NCI-H774 (cell line): ENCODE measurements around the gene SAXO2.
"Not testable (repeated sequence)": the region's sequence is repeated elsewhere in the genome, so short reads cannot be mapped to it uniquely, and the experiment has no call there.

ENCODE experiments used
- DNase-seq: peaks from one replicate; lab custom pipeline; 2025; lab: John Stamatoyannopoulos, UW

The SAXO2 gene

DNA sequence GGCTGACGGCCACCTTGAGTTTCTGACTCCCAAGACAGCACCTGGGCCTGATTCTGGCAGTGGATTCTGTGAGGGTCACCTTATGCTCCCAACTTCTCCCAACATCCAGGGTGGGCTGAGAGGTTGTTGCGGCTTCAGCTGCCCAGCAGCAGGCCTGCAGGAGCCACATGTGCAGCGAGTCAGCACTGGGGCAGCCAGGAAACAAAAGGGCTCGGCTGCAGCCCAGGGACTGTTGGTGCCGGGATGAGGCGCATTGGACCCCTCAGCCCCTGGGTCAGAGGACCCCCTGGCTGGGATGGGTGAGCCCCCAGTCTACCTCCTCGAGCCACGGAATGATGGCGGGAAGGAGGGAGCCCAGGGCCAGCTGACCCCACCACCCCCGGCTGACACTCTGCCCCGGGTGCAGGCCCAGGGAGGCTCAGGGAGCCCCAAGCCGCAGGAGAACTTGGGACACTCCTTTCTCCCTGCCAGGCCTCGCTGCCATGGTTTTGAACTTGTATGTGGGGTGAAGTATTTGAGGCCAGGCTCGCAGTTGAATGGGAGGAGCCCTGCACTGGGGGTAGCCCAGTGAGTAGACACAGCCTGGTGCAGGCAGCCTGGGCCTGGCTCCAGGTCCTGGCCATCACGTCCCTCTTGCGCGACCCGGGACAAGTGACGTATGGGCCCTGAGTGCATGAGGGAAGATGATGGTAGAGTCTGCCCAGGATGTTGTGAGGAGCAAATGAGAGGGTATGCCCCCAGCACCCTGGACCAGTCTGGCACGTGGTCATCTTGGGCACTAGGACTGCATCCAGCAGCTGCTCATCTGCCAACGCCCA, 51.5 kb downstream of the SAXO2 start:
- DNase-seq, result not testable (repeated sequence)

DNA sequence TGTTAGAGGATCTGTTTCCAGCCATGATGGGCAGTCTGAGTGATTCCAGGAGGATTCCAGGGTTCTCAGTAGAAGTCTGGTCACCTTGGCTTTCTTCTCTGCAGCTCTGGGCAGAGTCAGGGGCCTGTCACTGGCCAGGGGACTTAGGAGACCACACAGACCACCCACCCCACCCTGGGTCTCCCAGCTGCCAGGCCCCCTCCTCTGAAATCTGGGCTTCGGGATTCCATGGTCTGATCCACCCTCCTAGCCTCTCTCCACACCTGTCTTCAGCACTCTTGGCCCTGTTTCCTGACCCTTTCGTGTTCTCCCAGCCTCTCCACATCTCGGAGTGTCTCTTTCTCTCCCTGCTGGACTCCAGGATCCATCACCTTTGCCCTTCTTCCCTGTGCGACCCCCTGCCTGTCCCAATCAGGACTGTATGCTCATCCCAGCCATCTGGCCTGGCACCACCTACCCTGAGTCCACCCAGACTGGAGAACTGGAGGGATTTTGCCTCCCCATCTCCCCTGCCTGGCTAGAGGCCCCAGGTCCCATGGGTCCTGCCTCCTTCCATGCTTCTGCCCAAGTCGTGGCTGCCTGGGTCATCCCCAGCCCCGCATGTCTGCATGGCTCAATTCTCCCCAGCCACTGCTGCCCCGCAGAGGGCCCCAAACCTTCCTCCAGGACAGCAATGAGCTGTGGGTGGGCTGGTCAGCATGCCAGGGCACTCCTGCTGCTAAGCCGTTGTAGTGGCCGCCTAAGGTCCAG, 52.3 kb downstream of the SAXO2 start:
- DNase-seq, result no peak

DNA sequence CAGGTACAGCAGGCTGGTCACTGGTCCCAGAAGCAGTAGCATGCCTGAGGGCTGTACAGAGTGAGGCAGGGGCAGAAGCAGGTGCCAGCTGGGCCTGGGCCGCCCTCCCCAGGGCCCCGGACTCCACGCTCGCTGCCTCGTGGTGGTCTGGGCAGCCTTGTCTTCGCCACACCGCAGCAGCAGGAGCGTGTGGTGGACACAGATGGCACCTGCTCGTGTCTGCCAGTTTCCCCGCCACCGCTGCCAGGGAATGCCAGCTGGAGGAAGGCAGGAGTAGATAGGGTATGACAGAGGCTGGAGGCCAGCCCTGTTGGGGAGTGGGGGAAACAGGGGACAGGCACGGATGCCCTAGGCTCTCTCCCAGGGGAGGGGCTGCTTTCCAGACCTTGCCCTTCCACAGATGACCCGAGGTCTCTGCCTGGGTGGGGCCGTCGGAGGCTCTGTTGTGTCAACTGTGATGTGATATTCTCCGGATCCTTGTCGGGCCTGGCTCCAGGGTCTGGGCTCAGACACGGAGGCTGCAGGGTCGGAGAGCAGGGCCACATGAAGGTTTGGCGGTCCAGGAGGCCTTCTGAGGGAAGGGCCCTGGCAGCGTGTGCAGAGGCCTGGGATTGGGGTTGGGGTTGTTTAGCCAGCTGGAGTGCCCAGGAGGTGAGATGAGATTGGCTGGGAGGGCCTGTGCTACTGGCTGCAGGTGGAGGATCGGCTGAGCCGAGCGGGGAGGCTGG, 53.1 kb downstream of the SAXO2 start:
- no peak for DNase-seq

DNA sequence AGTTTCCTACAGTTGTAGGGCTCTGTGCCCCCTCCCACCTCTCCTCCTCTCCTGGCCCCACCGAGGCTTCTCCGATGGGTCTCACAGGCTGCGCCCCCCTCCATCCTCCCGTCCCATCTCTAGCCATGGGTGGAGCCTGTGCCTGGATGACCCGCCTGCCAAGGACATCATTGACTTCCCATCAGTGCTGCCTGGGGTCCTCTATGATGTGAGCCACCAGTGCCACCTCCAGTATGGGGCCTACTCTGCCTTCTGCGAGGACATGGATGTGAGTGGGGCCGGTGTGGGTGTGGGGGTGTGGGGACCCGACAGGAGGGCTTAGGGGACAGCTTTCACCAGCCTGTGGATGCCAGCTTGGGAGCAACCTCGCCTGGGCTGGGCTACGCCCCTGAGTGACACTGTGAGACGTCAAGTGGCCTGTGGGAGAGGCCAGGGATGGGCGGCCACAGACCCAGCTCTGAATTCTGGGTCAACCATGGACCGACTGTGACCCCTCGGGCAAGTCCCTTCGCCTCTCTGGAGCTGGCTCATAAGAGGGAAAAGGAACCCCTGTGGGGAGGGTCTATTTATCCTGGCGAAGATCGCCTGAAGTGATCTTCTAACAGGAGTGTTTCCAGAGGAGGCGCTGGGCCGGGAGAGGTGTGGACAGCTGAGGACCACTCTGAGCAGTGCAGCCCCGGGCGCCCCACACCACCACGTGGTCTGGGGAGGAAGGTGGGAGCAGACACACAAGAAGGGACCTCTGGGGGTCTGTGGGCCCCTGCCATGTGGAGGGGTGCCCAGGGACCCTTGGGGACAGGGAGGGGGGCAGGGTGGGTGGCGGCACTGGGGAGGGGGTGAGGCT, 53.9 kb downstream of the SAXO2 start:
- not testable (repeated sequence) for DNase-seq

DNA sequence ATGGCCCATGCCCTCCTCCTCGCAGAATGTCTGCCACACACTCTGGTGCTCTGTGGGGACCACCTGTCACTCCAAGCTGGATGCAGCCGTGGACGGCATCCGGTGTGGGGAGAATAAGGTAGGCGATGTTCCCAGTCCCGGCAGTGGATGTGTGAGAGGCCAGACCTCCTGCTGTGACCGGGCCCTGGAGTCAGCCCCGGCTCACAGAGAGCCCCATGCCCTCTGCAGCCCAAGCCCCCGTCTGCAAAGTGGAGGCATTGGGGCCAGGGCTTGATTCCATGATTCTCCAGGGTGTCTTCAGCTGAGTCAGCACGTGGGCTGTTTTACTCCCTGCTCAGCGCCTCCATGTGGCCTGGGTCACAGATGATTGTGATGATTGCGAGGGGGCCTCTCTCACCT, 54.5 kb downstream of the SAXO2 start:
- DNase-seq, result no peak

DNA sequence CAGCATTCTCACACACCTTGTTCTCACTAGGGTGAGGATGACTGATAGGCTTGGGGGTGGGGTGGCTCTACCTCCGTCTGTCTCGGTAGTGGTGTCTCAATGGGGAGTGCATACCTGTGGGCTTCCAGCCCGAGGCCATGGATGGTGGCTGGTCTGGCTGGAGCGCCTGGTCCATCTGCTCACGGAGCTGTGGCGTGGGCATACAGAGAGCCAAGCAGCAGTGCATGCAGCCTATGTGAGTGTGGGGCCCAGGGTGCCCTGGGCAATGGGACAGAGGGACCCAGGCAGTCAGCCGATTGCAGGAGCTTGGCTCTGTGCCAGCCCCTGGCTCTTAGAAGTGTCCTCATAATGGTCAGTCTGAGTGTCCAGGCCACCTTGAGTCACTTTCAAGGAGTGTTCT, 54.9 kb downstream of the SAXO2 start:
- DNase-seq, result not testable (repeated sequence)

DNA sequence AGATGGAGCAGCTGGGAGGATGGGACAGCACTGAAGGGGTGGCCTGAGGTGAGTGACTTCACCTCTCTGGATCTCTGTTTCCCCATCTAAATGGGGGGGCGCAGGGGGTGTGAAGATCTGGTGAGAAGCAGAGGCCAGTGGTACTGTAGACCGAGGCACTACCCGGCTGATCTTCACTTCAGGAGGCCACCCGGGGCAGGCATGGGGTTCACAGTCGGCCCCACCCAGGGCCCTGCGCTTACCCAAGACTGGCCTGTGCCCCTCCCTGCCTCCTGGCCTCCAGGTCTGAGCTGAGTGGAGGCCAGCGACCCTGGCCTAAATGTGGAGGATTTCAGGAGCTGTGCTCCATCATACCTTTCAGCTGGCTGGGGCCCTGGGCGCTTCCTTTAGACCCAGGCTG, 55.7 kb downstream of the SAXO2 start:
- DNase-seq, result not testable (repeated sequence)

DNA sequence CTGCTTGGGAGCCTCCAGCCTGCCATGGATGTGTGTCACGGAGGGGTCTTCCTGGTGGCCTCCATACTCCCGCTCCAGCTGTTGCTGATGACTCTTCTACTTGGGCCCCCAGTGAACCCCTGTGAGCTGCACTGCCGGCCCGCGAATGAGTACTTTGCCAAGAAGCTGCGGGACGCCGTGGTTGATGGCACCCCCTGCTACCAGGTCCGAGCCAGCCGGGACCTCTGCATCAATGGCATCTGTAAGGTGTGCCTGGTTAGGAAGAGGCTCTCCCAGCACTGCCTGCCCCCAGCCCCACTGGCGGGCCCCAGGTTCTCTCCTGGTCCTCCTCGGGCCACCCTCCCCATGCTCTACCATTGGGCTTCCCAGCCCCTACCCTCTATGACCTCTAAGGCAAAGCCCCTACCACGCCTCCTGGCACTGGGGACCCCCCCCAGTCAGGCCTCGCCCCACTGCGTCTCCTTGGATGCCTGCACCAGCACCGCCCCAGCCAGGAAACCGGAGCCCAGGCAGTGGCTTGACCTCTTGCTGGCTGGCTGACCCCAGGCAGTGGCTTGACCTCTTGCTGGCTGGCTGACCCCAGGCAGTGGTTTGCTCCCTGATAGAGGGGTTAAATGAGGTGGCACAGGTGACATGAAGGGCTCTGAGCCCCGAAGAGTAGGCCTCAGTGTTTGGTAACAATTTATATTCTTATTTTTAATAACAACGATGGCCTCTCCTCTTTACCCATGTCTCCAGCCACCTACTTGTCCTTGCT, 57.1 kb downstream of the SAXO2 start:
- not testable (repeated sequence) for DNase-seq

DNA sequence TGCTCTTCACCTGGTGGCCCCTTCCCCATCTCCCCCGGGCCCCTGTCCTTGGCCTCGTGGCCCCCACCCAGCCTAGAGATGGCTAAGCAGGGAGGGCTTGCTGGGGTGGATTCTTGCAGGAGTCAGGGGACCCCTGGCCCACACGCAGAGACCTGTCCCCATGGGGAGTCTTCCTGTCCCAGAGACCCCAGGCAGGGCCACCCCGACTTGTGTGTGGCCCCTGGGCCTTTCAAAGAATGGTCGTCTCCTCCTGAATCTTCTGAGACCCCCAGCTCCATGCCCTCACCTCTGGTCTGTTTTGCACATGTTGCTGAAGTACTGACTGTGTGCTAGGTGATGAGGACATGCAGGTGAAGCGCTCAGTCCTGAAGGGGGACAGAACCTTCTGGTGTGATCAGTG, 58.2 kb downstream of the SAXO2 start:
- DNase-seq, result not testable (repeated sequence)

DNA sequence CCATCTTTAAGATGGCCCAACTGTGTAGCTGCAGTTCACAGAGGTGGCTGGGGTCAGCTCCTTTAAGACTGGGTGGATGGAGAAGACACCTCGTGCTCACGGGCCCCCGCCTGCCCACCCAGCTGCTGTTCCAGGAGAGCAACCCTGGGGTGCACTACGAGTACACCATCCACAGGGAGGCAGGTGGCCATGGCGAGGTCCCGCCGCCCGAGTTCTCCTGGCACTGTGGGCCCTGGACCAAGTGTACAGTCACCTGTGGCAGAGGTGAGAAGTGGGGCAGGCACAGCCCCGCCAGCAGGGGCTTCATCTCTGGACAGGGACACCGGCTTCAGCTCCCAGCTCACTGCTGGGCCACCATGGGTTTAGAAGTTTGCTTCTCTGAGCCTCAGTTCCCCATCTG, 59.9 kb downstream of the SAXO2 start:
- not testable (repeated sequence) for DNase-seq

DNA sequence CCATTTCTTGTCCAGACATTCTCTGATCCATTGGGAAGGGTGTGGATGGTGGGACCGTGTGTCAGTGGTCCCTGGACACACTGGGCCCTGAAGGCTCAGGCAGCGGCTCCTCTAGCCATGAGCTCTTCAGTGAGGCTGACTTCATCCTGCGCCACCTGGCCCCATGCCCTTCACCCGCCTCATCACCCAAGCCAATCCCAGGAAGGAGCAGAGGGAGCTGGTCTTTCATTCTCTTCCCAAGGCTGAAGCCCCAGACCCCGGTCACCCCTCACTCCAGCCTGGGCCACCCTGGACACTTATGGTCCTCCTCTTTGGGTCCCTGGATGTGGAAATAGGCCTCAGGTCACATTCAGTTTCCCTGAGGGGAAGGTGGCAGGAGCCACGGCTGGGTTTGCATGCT, 62.2 kb downstream of the SAXO2 start:
- DNase-seq, result not testable (repeated sequence)

DNA sequence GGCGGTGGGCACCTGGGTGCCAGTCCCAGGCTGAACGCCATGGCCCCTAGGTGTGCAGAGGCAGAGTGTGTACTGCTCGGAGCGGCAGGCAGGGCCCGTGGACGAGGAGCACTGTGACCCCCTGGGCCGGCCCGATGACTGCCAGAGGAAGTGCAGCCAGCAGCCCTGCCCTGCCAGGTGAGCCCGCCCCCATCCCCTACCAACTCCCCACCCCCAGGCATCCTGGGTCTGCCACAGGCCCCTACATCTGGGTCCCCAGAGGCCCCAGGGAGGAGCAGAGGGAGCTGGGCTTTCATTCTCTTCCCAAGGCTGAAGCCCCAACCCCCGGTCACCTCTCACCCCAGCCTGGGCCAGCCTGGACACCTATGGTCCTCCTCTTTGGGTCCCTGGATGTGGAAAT, 63.0 kb downstream of the SAXO2 start:
- not testable (repeated sequence) for DNase-seq

DNA sequence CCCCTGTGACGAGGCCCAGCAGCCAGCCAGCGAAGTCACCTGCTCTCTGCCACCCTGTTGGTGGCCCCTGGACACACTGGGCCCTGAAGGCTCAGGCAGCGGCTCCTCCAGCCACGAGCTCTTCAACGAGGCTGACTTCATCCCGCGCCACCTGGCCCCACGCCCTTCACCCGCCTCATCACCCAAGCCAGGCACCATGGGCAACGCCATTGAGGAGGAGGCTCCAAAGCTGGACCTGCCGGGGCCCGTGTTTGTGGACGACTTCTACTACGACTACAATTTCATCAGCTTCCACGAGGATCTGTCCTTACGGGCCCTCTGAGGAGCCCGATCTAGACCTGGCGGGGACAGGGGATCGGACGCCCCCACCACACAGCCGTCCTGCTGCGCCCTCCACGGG, 64.3 kb downstream of the SAXO2 start:
- DNase-seq, result not testable (repeated sequence)

DNA sequence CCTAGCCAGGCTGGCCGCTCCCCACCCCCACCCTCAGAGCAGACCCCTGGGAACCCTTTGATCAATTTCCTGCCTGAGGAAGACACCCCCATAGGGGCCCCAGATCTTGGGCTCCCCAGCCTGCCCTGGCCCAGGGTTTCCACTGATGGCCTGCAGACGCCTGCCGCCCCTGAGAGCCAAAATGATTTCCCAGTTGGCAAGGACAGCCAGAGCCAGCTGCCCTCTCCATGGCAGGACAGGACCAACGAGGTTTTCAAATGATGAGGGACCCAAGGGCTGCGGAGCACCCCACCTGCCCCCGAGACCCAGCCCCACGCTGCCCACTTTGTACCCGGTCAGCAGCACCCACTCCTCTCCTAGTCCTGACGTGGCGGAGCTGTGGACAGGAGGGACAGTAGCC, 64.8 kb downstream of the SAXO2 start:
- DNase-seq, result not testable (repeated sequence)

DNA sequence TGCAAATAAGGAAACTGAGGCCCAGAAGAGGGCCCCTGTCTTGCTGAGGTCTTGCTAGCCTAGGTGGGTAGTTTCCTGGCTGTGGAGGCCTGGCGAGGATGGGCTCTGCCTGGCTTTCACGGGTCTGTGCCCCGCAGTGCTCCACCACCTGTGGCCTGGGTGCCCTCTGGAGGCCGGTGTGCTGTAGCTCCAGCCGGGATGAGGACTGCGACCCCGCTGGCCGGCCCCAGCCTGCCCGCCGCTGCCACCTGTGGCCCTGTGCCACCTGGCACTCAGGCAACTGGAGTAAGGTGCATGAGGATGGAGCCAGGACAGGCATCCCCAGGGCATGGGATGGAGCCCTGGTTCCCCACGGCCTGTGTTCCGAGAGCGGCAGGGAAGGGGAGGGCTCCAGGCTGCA, 66.4 kb downstream of the SAXO2 start:
- DNase-seq, result not testable (repeated sequence)

DNA sequence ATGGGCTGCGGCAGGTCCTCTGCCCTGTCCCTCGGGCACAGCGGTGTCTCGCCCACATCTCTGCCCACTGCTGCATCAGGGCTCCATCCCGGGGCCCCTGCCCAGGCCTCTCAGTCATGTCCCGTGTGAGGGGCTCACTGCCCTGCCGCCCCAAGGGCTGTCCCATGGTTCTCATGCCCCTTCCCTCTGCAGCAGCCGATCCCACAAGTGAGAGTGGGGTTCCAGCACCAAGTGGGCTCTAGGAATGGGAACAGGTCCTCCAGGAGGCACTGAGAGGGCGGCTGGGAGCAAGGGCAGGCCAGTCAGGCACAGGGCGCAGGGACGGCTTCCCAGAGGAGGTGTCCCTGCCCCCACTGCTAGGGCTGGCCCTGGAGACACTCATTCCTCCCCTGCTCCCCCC, 68.3 kb downstream of the SAXO2 start:
- not testable (repeated sequence) for DNase-seq

DNA sequence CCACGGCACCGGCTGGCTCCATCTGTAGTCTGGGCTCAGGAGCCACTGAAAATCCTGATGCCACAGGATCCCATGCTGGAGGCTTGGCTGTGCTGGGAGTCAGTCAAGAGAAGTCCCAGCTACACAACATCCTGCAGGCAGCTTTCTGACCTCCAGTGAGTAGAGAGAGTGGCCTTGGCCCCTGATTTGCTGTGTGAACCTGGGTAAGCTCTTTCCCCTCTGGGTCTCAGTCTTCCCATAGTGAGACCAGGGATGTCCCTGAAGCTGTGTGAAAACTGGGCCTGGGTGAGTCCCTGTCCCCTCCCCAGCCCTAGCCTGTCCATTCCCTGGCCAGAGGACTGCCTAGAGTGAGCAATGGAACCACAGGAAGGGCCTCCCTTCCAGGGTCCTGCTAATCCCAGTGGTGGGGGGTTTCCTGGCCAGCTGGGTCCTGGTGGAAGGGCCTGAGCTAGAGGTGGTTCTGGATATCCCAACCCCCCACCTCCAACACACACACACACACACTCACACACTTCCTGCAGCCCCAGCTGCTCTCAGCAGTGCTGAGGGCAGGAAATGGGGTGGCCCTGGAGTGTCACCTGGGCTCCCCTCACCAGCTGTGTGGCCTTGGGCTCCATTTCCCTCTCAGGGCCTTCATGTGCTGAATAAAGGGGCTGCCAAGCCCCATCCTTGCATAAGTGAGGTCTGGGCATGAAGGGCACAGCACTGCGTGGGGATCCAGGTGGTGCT, 69.1 kb downstream of the SAXO2 start:
- not testable (repeated sequence) for DNase-seq

DNA sequence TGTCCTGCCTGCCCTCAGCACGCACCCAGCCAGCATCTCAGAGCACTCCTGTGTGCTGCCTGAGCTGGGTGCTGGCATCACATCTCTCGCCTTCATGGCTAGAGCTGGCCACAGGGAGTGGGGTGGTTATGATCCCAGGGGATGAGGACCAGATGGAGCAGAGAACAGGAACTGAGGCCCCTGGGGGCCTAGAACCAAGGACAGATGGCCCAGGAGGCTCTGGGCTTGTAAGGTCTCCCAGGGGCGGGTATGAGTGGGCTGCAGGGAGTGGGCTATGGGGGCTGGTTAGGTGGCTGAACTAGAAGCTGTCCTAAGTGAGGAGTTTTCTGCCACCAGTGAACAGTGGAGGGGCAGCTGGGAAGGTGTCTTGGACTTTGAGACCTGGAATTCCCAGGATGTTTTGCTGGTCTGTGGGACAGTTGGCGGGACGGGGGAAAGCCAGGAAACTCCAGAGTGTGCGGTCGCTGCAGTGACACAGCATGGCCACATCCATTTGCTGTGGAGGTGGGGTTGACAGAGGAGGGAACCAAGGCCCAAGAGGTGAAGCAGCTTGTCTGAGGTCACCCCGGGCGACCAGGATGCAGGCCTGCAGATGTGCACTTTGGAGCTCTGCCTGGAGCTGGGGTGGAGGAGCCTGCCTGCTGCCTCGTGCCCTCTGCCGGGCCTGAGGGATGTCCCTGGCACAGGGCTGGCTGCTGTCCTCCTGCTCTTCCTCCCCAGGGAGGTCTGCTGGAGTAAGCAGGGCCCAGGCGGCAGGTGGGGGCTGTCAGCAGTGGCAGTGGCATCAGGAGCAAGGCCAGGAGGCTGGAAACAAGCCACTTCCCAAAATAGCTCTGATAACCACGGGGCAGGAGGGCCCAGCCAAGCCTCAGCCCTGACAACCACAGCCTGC, 70.3 kb downstream of the SAXO2 start:
- DNase-seq, result not testable (repeated sequence)
